Measurements from ENCODE around the gene CALU.

CALU gene

DNA sequence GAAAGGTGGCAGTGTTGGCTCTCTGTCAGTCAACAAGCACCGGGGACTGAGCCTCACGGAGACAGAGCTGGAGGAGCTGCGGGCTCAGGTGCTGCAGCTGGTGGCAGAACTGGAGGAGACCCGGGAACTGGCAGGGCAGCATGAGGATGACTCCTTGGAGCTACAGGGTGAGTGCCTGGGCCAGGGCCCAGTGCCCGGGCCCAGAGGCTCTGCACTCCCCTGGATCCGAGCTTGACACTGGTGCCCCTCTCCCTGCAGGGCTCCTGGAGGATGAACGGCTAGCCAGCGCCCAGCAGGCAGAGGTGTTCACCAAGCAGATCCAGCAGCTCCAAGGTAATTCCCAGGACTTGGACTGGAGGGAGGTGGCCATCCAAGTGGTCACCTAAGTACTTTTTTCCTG, 55.3 kb downstream of the CALU start:
- H3K4me3 ChIP-seq (ENCODE audit: low read length): no peak overlapping the region
- H3K9me3 ChIP-seq (ENCODE audit: control insufficient read depth, low read length): no peaks in the 10 kb centered on the region
- H3K9ac ChIP-seq (ENCODE audit: low read length): no peak overlapping the region
- H3K27me3 ChIP-seq (ENCODE audit: control insufficient read depth, insufficient read depth, low read length): peaks cover 18% of the 10 kb centered on the region
- peaks cover 7% of the 10 kb centered on the region for H3K4me1 ChIP-seq (ENCODE audit: control insufficient read depth, insufficient read depth, low read length)
- H3K36me3 ChIP-seq (ENCODE audit: control insufficient read depth, insufficient read depth, low read length): no peaks in the 10 kb centered on the region

DNA sequence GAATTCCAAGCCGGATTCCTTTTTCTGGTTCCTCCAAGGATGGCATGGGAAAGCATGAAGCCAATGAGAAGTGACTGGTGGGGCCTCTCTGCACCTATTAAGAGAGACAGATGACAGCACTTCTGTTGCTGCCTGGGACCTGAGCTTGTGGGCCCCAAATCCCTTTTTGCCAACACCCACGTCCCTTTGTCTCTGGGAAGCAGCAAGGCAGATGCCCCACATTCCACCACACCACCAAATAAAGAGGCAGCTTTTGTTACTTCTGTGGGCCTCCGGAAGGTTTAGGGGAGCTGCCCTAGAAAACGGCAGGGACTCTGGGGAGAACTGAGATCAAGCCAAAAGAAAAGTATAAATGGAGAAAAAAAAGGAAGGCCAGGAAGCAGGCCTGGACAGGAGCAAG, 56.0 kb downstream of the CALU start:
- Histone ChIP-seq H3K9me3 (ENCODE audit: control insufficient read depth, low read length) (no peaks in the 10 kb centered on the region), H3K9ac (ENCODE audit: low read length) (no peak overlapping the region), H3K36me3 (ENCODE audit: control insufficient read depth, insufficient read depth, low read length) (no peaks in the 10 kb centered on the region), H3K4me3 (ENCODE audit: low read length) (no peak overlapping the region), H3K27me3 (ENCODE audit: control insufficient read depth, insufficient read depth, low read length) (peaks cover 18% of the 10 kb centered on the region), H3K4me1 (ENCODE audit: control insufficient read depth, insufficient read depth, low read length) (peaks cover 7% of the 10 kb centered on the region)

DNA sequence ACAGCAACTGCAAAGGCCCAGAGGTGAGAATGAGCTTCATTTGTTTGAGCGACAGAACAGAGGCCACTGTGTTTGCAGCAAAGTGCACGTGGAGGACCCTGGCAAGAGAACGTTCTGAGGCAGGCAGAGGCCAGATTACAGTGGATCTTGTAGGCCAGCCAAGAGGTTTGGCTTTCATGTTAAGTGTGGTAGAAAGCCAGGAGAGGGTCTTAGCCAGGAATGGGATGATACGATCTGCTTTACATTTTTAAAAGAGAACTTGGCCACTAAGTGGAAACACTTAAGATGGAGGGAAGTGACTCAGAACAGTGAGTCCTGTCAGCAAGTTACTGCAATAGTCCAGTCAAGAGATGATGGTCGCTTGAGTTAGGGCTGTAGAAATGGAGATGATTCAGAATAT, 57.2 kb downstream of the CALU start:
- Histone ChIP-seq H3K4me3 (ENCODE audit: low read length) (no peak overlapping the region), H3K4me1 (ENCODE audit: control insufficient read depth, insufficient read depth, low read length) (peaks cover 9% of the 10 kb centered on the region), H3K27me3 (ENCODE audit: control insufficient read depth, insufficient read depth, low read length) (peaks cover 18% of the 10 kb centered on the region), H3K9me3 (ENCODE audit: control insufficient read depth, low read length) (no peaks in the 10 kb centered on the region), H3K9ac (ENCODE audit: low read length) (no peak overlapping the region), H3K36me3 (ENCODE audit: control insufficient read depth, insufficient read depth, low read length) (no peaks in the 10 kb centered on the region)

DNA sequence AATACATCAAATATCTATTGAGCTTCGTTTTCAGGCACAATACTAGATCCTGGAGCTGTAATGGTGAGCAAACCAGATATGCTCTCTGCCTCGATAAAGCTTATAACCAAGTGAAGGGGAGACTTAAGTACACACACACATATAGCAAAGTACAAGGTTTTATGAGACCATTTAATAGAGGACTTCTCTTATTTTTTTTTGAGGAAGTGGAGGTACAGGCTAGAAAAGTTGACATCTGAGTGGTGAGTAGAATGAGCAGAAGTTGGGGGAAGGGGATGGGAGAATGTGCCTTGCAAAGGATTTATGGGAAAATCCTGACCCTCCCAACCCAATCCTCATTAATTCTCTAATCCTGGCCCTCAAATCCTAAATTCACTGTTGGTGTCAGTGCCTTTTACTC, 60.3 kb downstream of the CALU start:
- H3K27me3 ChIP-seq (ENCODE audit: control insufficient read depth, insufficient read depth, low read length): no peaks in the 10 kb centered on the region
- no peak overlapping the region for H3K9ac ChIP-seq (ENCODE audit: low read length)
- H3K4me1 ChIP-seq (ENCODE audit: control insufficient read depth, insufficient read depth, low read length): peaks cover 5% of the 10 kb centered on the region
- no peaks in the 10 kb centered on the region for H3K36me3 ChIP-seq (ENCODE audit: control insufficient read depth, insufficient read depth, low read length)
- no peaks in the 10 kb centered on the region for H3K9me3 ChIP-seq (ENCODE audit: control insufficient read depth, low read length)
- H3K4me3 ChIP-seq (ENCODE audit: low read length): no peak overlapping the region

DNA sequence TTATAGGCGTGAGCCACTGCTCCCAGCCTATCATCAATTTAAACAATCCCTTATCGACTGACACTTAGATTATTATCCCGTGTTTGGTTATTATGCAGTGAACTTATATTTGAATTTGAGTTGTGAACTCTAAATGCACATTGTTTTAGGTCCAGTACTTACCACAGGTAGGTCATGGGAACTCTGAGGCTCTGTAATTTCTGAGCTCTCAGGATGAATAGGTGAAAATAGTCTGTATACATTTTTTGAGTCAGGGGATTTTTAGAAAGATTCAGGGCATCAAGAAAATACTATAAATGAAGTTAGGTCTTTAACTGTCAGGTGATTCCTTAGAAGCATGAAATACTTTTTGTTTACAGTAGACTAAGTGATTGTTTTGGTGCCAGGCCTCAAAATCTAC, 61.4 kb downstream of the CALU start:
- Histone ChIP-seq H3K27me3 (ENCODE audit: control insufficient read depth, insufficient read depth, low read length) (no peaks in the 10 kb centered on the region), H3K9ac (ENCODE audit: low read length) (no peak overlapping the region), H3K9me3 (ENCODE audit: control insufficient read depth, low read length) (no peaks in the 10 kb centered on the region), H3K4me1 (ENCODE audit: control insufficient read depth, insufficient read depth, low read length) (peaks cover 5% of the 10 kb centered on the region), H3K36me3 (ENCODE audit: control insufficient read depth, insufficient read depth, low read length) (no peaks in the 10 kb centered on the region), H3K4me3 (ENCODE audit: low read length) (no peak overlapping the region)

DNA sequence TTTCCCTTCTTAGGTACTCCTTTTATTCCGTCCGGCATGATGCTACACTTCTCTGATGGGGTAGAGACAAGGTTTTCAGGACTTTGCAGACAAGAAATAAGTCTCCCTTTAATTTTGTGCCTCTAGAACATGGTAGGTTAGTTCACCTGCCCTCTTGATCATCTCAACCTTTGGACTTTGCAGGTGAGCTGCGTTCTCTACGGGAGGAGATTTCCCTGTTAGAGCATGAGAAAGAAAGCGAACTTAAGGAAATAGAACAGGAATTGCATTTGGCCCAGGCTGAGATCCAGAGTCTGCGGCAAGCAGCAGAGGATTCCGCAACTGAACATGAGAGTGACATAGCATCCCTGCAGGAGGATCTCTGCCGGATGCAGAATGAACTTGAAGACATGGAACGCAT, 61.8 kb downstream of the CALU start:
- H3K4me1 ChIP-seq (ENCODE audit: control insufficient read depth, insufficient read depth, low read length): peaks cover 5% of the 10 kb centered on the region
- H3K27me3 ChIP-seq (ENCODE audit: control insufficient read depth, insufficient read depth, low read length): no peaks in the 10 kb centered on the region
- H3K9me3 ChIP-seq (ENCODE audit: control insufficient read depth, low read length): no peaks in the 10 kb centered on the region
- no peak overlapping the region for H3K4me3 ChIP-seq (ENCODE audit: low read length)
- H3K36me3 ChIP-seq (ENCODE audit: control insufficient read depth, insufficient read depth, low read length): no peaks in the 10 kb centered on the region
- no peak overlapping the region for H3K9ac ChIP-seq (ENCODE audit: low read length)

DNA sequence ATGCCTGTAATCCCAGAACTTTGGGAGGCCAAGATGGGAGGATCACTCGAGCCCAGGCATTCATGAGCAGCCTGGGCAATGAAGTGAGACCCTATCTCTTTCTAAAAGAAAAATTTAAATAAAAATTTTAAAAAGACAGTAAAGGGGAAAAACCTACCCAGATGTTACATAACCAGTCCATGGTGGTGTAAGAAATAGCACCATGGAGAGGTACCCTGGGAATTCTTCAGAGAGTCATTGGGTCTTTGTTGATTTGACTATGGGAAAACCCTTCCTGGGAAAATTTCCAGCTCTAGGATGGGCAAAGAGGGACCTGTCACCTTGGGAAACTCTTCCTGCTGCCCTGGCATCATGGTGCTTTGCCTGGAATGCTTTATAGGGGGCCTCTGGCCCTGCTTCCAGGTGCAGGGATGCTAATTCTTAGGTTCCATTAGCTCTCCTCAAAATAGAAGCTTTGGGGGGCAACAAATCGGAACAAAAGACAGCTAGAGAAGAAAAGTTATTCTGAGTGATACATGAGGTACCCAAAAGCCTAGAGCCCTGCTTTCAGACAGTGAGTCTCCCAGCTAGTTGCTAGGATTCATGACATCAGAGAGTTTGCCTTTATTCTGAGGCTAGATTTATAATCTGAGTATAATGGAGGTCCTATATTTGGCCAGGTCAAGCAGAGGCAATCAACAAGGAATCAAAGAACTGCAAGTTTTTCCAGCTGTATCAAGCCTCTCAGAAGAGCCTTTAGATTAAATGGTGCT, 62.7 kb downstream of the CALU start:
- H3K4me3 ChIP-seq (ENCODE audit: low read length): no peak overlapping the region
- H3K36me3 ChIP-seq (ENCODE audit: control insufficient read depth, insufficient read depth, low read length): no peaks in the 10 kb centered on the region
- H3K9me3 ChIP-seq (ENCODE audit: control insufficient read depth, low read length): no peaks in the 10 kb centered on the region
- H3K27me3 ChIP-seq (ENCODE audit: control insufficient read depth, insufficient read depth, low read length): no peaks in the 10 kb centered on the region
- peaks cover 5% of the 10 kb centered on the region for H3K4me1 ChIP-seq (ENCODE audit: control insufficient read depth, insufficient read depth, low read length)
- no peak overlapping the region for H3K9ac ChIP-seq (ENCODE audit: low read length)

DNA sequence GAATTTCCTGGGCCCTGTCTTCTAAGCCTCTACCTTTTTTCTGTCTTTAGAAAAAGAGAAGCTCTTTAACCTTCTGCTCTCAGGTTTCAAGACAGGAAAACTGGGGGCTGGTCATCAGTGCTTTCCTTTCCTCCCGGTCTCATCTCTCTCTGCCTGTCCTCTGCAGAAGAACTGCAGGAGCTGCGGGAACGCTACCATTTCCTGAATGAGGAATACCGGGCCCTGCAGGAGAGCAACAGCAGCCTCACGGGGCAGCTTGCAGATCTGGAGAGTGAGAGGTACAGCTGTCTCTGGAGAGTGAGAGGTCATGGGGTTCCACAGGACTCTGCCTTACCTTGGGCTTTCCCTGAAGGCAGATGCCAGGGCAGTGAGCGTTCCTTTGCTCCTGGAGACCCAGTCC, 65.3 kb downstream of the CALU start:
- no peaks in the 10 kb centered on the region for H3K9me3 ChIP-seq (ENCODE audit: control insufficient read depth, low read length)
- peaks cover 5% of the 10 kb centered on the region for H3K4me1 ChIP-seq (ENCODE audit: control insufficient read depth, insufficient read depth, low read length)
- no peaks in the 10 kb centered on the region for H3K36me3 ChIP-seq (ENCODE audit: control insufficient read depth, insufficient read depth, low read length)
- no peak overlapping the region for H3K9ac ChIP-seq (ENCODE audit: low read length)
- no peak overlapping the region for H3K4me3 ChIP-seq (ENCODE audit: low read length)
- no peaks in the 10 kb centered on the region for H3K27me3 ChIP-seq (ENCODE audit: control insufficient read depth, insufficient read depth, low read length)

DNA sequence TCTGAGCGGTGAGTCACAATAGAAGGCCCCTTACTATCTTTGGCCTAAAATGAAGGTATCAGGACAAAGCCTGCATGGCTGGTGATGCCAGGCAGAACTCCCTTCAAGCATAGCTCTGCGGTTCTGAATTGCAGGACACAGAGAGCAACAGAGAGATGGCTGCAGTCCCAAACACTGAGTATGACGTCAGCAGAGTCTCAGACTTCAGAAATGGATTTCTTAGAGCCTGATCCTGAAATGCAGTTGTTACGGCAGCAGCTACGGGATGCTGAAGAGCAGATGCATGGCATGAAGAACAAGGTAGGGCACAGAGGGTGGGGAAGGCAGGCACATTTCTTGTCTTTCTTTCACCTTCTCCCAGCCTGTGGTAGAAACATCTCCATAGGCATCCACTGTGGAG, 66.1 kb downstream of the CALU start:
- peaks cover 5% of the 10 kb centered on the region for H3K4me1 ChIP-seq (ENCODE audit: control insufficient read depth, insufficient read depth, low read length)
- H3K9me3 ChIP-seq (ENCODE audit: control insufficient read depth, low read length): no peaks in the 10 kb centered on the region
- no peaks in the 10 kb centered on the region for H3K27me3 ChIP-seq (ENCODE audit: control insufficient read depth, insufficient read depth, low read length)
- H3K4me3 ChIP-seq (ENCODE audit: low read length): no peak overlapping the region
- no peak overlapping the region for H3K9ac ChIP-seq (ENCODE audit: low read length)
- no peaks in the 10 kb centered on the region for H3K36me3 ChIP-seq (ENCODE audit: control insufficient read depth, insufficient read depth, low read length)

DNA sequence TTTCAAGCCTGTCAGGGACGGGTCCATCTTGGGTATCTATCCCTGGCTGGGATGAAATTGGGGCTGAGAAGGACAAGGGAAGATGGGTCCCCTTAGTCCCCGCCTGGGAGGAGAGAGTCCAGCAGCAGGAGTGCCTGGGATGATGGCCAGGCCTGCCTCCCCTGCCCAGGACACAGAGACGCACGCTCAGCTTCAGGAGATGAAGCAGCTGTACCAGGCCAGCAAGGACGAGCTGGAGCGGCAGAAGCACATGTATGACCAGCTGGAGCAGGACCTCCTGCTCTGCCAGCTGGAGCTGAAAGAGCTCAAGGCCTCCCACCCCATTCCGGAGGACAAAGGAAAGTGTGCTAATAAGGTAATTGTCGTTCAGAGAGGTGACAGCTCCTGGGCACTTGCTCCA, 68.0 kb downstream of the CALU start:
- Histone ChIP-seq H3K27me3 (ENCODE audit: control insufficient read depth, insufficient read depth, low read length) (no peaks in the 10 kb centered on the region), H3K36me3 (ENCODE audit: control insufficient read depth, insufficient read depth, low read length) (no peaks in the 10 kb centered on the region), H3K9ac (ENCODE audit: low read length) (no peak overlapping the region)

DNA sequence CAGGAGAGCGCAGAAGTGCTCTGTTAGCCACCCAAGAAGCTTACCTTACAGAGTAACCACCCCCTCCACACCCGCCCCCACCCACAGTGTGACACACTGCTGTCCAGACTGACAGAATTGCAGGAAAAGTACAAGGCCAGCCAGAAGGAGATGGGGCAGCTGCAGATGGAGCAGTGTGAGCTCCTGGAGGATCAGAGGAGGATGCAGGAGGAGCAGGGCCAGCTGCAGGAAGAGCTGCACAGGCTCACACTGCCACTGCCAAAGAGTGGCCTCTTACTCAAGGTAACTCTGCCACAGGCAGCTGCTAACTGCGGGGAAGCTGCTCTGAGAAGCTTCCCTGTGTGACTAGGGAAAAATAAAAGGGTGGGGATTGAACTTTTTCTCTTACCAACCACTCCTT, 70.2 kb downstream of the CALU start:
- Histone ChIP-seq H3K9me3 (ENCODE audit: control insufficient read depth, low read length) (no peaks in the 10 kb centered on the region), H3K9ac (ENCODE audit: low read length) (no peak overlapping the region), H3K4me3 (ENCODE audit: low read length) (no peak overlapping the region), H3K36me3 (ENCODE audit: control insufficient read depth, insufficient read depth, low read length) (no peaks in the 10 kb centered on the region), H3K27me3 (ENCODE audit: control insufficient read depth, insufficient read depth, low read length) (no peaks in the 10 kb centered on the region), H3K4me1 (ENCODE audit: control insufficient read depth, insufficient read depth, low read length) (peaks cover 12% of the 10 kb centered on the region)

More for the DNA sequence above, 68.0 kb downstream of the CALU start:
- H3K4me1 ChIP-seq (ENCODE audit: control insufficient read depth, insufficient read depth, low read length): peaks cover under 1% of the 10 kb centered on the region
- no peaks in the 10 kb centered on the region for H3K9me3 ChIP-seq (ENCODE audit: control insufficient read depth, low read length)
- no peak overlapping the region for H3K4me3 ChIP-seq (ENCODE audit: low read length)

DNA sequence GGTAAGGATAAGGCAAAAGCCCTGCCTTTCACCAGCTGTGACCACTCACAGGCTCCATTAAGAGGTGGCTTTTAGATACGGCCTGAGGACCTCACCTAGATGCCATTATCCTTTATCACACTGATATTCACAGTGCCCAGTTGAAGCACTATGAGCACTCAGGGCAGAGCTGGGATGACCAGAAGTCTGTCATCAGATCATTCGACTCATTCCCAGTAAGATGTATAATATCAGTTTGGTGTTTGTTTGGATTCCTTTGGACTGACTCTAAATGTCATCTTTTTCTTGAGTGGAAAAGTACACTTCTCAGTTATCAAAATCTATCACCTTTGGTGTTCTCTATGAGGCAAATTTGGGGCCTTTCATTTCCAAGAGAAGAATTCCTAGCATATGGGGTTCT, 71.3 kb downstream of the CALU start:
- H3K4me1 ChIP-seq (ENCODE audit: control insufficient read depth, insufficient read depth, low read length): peaks cover 12% of the 10 kb centered on the region
- no peaks in the 10 kb centered on the region for H3K36me3 ChIP-seq (ENCODE audit: control insufficient read depth, insufficient read depth, low read length)
- H3K9me3 ChIP-seq (ENCODE audit: control insufficient read depth, low read length): no peaks in the 10 kb centered on the region
- H3K27me3 ChIP-seq (ENCODE audit: control insufficient read depth, insufficient read depth, low read length): no peaks in the 10 kb centered on the region
- H3K9ac ChIP-seq (ENCODE audit: low read length): no peak overlapping the region
- no peak overlapping the region for H3K4me3 ChIP-seq (ENCODE audit: low read length)

DNA sequence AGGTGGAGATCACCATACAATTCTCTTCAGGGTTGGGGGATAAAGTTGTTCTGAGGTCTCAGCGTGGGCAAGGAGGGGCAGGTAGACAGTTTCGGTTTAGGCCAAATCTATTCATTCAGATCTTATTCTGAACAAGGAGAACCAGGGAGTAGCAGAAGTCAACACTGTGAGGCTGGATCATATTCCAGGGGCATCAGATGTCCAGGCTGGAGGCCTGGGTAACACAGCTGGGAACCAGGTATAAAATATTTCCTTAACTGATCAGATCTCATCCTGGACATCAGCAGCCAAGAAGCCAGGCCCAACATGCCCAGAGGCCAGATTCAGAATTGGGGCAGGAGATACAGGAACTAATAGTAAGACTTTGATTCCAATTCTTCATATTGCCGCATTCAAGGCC, 71.8 kb downstream of the CALU start:
- Histone ChIP-seq H3K36me3 (ENCODE audit: control insufficient read depth, insufficient read depth, low read length) (no peaks in the 10 kb centered on the region), H3K9ac (ENCODE audit: low read length) (no peak overlapping the region), H3K9me3 (ENCODE audit: control insufficient read depth, low read length) (no peaks in the 10 kb centered on the region)

More for the DNA sequence above, 71.8 kb downstream of the CALU start:
- H3K4me1 ChIP-seq (ENCODE audit: control insufficient read depth, insufficient read depth, low read length): peaks cover 12% of the 10 kb centered on the region
- H3K4me3 ChIP-seq (ENCODE audit: low read length): no peak overlapping the region
- H3K27me3 ChIP-seq (ENCODE audit: control insufficient read depth, insufficient read depth, low read length): no peaks in the 10 kb centered on the region

Data from mucosa of stomach (tissue), 1 donor.